IMR-90 (cell line): ENCODE measurements around the gene FARS2. TPM values are rescaled to one million over a fixed set of nuclear protein-coding genes. Genes with fewer than 3 reads are reported as not detected.

Source experiments
- ATAC-seq: fragments of 200-7000 bp; cut with Tn5 transposase; 2 replicates; pipeline ENCODE4 v1.9.1; 2020; ENCODE audit warnings: low read depth, mild to moderate bottlenecking, moderate library complexity
- BruUV-seq: library from RNA; stranded (reverse); fragments of 400-500 nt; replicated peaks from 2 replicates; lab custom pipeline; 2021; lab: Mats Ljungman, UMichigan
- CTCF ChIA-PET: fragments of 300-600 bp; formaldehyde crosslinking; extraction: SDS; loops from one replicate; lab custom pipeline; 2021; ENCODE audit warnings: antibody characterized with exemption; lab: Yijun Ruan, JAX
- POLR2A ChIA-PET: fragments of 300-600 bp; sonication (Branson Sonifier 250); formaldehyde crosslinking; loops from one replicate; lab custom pipeline; 2022; ENCODE audit warnings: antibody characterized with exemption; ENCODE audit not compliant: unreplicated experiment; lab: Charles Lee
- DNase-seq: peaks from one replicate; pipeline ENCODE4 v3.0.0; 2013
- H2AFZ ChIP-seq: replicated peaks from 2 replicates; pipeline ENCODE3; 2013; ENCODE audit warnings: low read length, mild to moderate bottlenecking; ENCODE audit not compliant: poor library complexity
- H2AK5ac ChIP-seq: 2 replicates; pipeline ENCODE4 v1.6.1; 2013; ENCODE audit warnings: low read depth, low read length, inconsistent platforms
- H2AK9ac ChIP-seq: replicated peaks from 2 replicates; pipeline ENCODE3; 2013; ENCODE audit warnings: mild to moderate bottlenecking, low read depth, low read length, moderate library complexity; ENCODE audit not compliant: poor library complexity
- H2BK120ac ChIP-seq: 2 replicates; pipeline ENCODE4 v1.6.1; 2013; ENCODE audit warnings: low read depth, low read length, inconsistent platforms
- H2BK15ac ChIP-seq: 3 replicates; pipeline ENCODE4 v1.6.1; 2013; ENCODE audit warnings: low read depth, low read length, inconsistent platforms
- H2BK20ac ChIP-seq: 2 replicates; pipeline ENCODE4 v1.6.1; 2013; ENCODE audit warnings: low read depth, mild to moderate bottlenecking, inconsistent platforms, low read length, moderate library complexity
- H2BK5ac ChIP-seq: 2 replicates; pipeline ENCODE4 v1.6.1; 2013; ENCODE audit warnings: mild to moderate bottlenecking, low read depth, low read length, inconsistent platforms; ENCODE audit not compliant: poor library complexity, severe bottlenecking
- H3K14ac ChIP-seq: replicated peaks from 2 replicates; pipeline ENCODE4 v1.6.1; 2013; ENCODE audit warnings: low read depth, low read length, inconsistent platforms
- H3K18ac ChIP-seq: 2 replicates; pipeline ENCODE4 v1.6.1; 2013; ENCODE audit warnings: low read depth, low read length, control low read depth
- H3K23ac ChIP-seq: 2 replicates; pipeline ENCODE4 v1.6.1; 2013; ENCODE audit warnings: low read depth, low read length, inconsistent platforms
- H3K27ac ChIP-seq: 2 replicates; pipeline ENCODE4 v1.5.1; 2013; ENCODE audit warnings: mild to moderate bottlenecking, control low read depth, low read length; ENCODE audit not compliant: insufficient read depth
- H3K27me3 ChIP-seq: 2 replicates; pipeline ENCODE4 v1.6.1; 2013; ENCODE audit warnings: low read length; ENCODE audit not compliant: control insufficient read depth, insufficient read depth
- H3K36me3 ChIP-seq: 2 replicates; pipeline ENCODE4 v1.6.1; 2013; ENCODE audit warnings: low read length, mixed read lengths; ENCODE audit not compliant: control insufficient read depth, insufficient read depth
- H3K4ac ChIP-seq: 2 replicates; pipeline ENCODE4 v1.6.1; 2013; ENCODE audit warnings: low read depth, low read length, inconsistent platforms
- H3K4me1 ChIP-seq: 2 replicates; pipeline ENCODE4 v1.6.1; 2013; ENCODE audit warnings: low read length, mixed read lengths; ENCODE audit not compliant: control insufficient read depth, insufficient read depth
- H3K4me2 ChIP-seq: 2 replicates; pipeline ENCODE4 v1.6.1; 2013; ENCODE audit warnings: low read depth, mild to moderate bottlenecking, control low read depth, low read length, moderate library complexity
- H3K4me3 ChIP-seq: 2 replicates; pipeline ENCODE4 v1.5.1; 2013; ENCODE audit warnings: low read depth, mild to moderate bottlenecking, control low read depth, low read length, moderate library complexity; ENCODE audit not compliant: insufficient read depth
- H3K56ac ChIP-seq: 2 replicates; pipeline ENCODE4 v1.6.1; 2013; ENCODE audit warnings: low read length, inconsistent platforms; ENCODE audit not compliant: insufficient read depth; ENCODE audit errors: extremely low read depth
- H3K79me1 ChIP-seq, 2 experiments: 2 replicates each; pipeline ENCODE4 v1.6.1; 2013; ENCODE audit warnings: low read length in 2 of 2, inconsistent platforms in 1 of 2, low read depth in 1 of 2
- H3K9ac ChIP-seq: 2 replicates; pipeline ENCODE4 v1.6.1; 2013; ENCODE audit warnings: low read depth, low read length, control low read depth
- H3K9me1 ChIP-seq: 2 replicates; pipeline ENCODE4 v1.6.1; 2013; ENCODE audit warnings: low read length, inconsistent platforms; ENCODE audit not compliant: insufficient read depth
- H3K9me3 ChIP-seq: 2 replicates; pipeline ENCODE4 v1.6.1; 2013; ENCODE audit warnings: low read length; ENCODE audit not compliant: control insufficient read depth, insufficient read depth
- H4K20me1 ChIP-seq: 2 replicates; pipeline ENCODE4 v1.6.1; 2013; ENCODE audit warnings: low read length, inconsistent platforms; ENCODE audit not compliant: insufficient read depth
- H4K5ac ChIP-seq: 2 replicates; pipeline ENCODE4 v1.6.1; 2013; ENCODE audit warnings: mild to moderate bottlenecking, low read depth, low read length, control low read depth
- H4K8ac ChIP-seq, 2 experiments: 2 replicates each; pipeline ENCODE4 v1.6.1; 2013; ENCODE audit warnings: low read depth in 2 of 2, low read length in 2 of 2, control low read depth in 1 of 2, inconsistent platforms in 1 of 2
- H4K91ac ChIP-seq: 2 replicates; pipeline ENCODE4 v1.6.1; 2013; ENCODE audit warnings: low read depth, low read length, inconsistent platforms; ENCODE audit not compliant: insufficient read depth
- MAFK ChIP-seq: IDR thresholded peaks from 2 replicates; pipeline ENCODE4 v1.6.1; 2012; ENCODE audit warnings: low read depth, low read length, improper control_type of control experiment
- NFE2L2 ChIP-seq: fragments of 150-350 bp; IDR thresholded peaks from 2 replicates; pipeline ENCODE4 v1.6.1; 2016; ENCODE audit warnings: low read depth, mild to moderate bottlenecking, low read length
- RFX5 ChIP-seq: IDR thresholded peaks from 2 replicates; pipeline ENCODE4 v1.8.0; 2012; ENCODE audit warnings: low read depth, mild to moderate bottlenecking, low read length, moderate library complexity
- SMC3 ChIP-seq: fragments of 150-350 bp; IDR thresholded peaks from 2 replicates; pipeline ENCODE4 v1.6.1; 2016; ENCODE audit warnings: low read depth, mild to moderate bottlenecking, antibody characterized with exemption, low read length, moderate library complexity
- WGBS, 2 experiments: methylation state at CpG; one replicate each; pipeline versions ENCODE4 v1.1.5 to v1.1.7; 2013; ENCODE audit warnings: missing lambda C conversion rate in 2 of 2; ENCODE audit not compliant: insufficient read length in 1 of 2; ENCODE audit errors: extremely low coverage in 2 of 2; 5-methylcytosine and 5-hydroxymethylcytosine counted together
- dilution Hi-C: fragments of 300-500 bp; cut with HindIII; formaldehyde crosslinking; loops from one replicate; pipeline ENCODE4 v1.14.3; 2018; ENCODE audit warnings: low sequenced_read_pairs; ENCODE audit not compliant: unreplicated experiment
- in situ Hi-C: fragments of 300-500 bp; cut with MboI; formaldehyde crosslinking; loops from 3 replicates; pipeline ENCODE4 v1.14.3; 2019; ENCODE audit warnings: low sequenced_read_pairs, inconsistent platforms, mixed read lengths
- intact Hi-C: fragments of 100-400 bp; cut with micrococcal nuclease; formaldehyde crosslinking; loops from 2 replicates; pipeline ENCODE4 v1.10.0; 2022
- polyA plus RNA-seq, 3 experiments: library from polyadenylated mRNA; depleted of rRNA; stranded (reverse); fragments of >200 nt; gene quantifications; 2 replicates each; pipeline ENCODE4 v1.2.3, GENCODE V29; 2012; ENCODE audit warnings: low replicate concordance in 1 of 3
- total RNA-seq: library from RNA; depleted of rRNA; stranded (reverse); fragments of >200 nt; gene quantifications from 2 replicates; pipeline ENCODE4 v1.2.3, GENCODE V29; 2012
- TF ChIP-seq, protein P1 (sequence below): conservative IDR thresholded peaks from 2 replicates; pipeline ENCODE4 v1.5.1; 2012; ENCODE audit warnings: mild to moderate bottlenecking, low read depth, low read length, improper control_type of control experiment
- TF ChIP-seq, protein P2 (sequence below): fragments of 150-350 bp; IDR thresholded peaks from 2 replicates; pipeline ENCODE4 v1.6.1; 2017; ENCODE audit warnings: mild to moderate bottlenecking, antibody characterized with exemption, low read length, low read depth

The FARS2 gene
- total and polyA plus RNA-seq, 2 of the 4 experiments (the other 2 are of a cell fraction), result 12.1 to 28.9 TPM

DNA sequence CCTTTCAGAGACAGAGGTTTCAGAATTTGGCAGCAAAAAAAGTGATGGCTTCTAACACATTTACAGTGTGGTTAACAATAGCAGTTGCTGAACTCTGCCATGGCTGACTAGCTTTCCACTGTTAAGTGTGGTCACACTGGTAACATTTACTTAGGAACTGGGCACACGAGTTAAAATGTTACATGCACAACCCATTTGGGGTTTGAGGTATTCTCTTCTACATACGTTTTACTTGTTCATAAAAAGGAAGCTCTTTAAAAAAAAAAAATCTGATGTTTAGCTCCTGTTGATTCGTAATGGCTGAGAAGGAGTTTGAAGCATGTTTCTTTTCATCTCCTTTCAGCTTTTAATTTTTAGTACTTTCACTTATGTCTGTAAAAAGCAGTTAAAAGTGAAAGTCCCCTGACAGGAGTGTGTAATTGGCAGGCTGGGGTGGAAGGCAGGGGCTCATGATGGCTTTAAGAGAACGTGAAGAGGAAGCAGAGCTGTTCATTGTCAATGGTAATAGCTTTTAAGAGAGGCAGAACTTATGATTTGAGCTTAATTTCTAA lies 245.9 kb downstream of the FARS2 start:
- no peak overlapping the region for H3K27ac ChIP-seq
- DNase-seq, result no peak
- intact Hi-C loops, result no loop called here
- H4K5ac ChIP-seq, result no peak overlapping the region
- ChIA-PET POLR2A (interaction anchor here (0.6 kb wide), 1 partner anchor 34 kb away, joined by 5 read pairs; no protein-coding TSS in a partner anchor), CTCF (interaction anchor here (0.8 kb wide), 1 partner anchor 164 kb away, joined by 4 read pairs; no protein-coding TSS in a partner anchor)
- no peak overlapping the region for H2BK5ac ChIP-seq
- no peak for ATAC-seq
- H3K9ac ChIP-seq, result no peak overlapping the region
- H3K79me1 ChIP-seq, result no peaks in the 10 kb centered on the region
- H3K9me3 ChIP-seq, result no peaks in the 10 kb centered on the region
- no TSS peak for BruUV-seq
- H2BK120ac ChIP-seq, result no peak overlapping the region
- WGBS, 2 experiments, result no CpG with 5 or more reads among the region's 4 CpGs
- H3K14ac ChIP-seq, result no peak overlapping the region
- H3K4me1 ChIP-seq, result peaks cover 2% of the 10 kb centered on the region
- H2BK20ac ChIP-seq, result no peak overlapping the region
- H3K23ac ChIP-seq, result no peak overlapping the region
- no peak overlapping the region for H3K18ac ChIP-seq
- dilution Hi-C loops, result no loop called here
- no peak overlapping the region for H3K4me3 ChIP-seq
- H2AK9ac ChIP-seq, result no peak overlapping the region
- H3K56ac ChIP-seq, result no peak overlapping the region
- no peak overlapping the region for H3K4ac ChIP-seq
- H2BK15ac ChIP-seq, result no peak overlapping the region
- H4K20me1 ChIP-seq, result no peaks in the 10 kb centered on the region
- no peak overlapping the region for H3K4me2 ChIP-seq
- no peak for TF ChIP-seq RFX5
- TF ChIP-seq NFE2L2, result no peak
- TF ChIP-seq, protein P1, sequence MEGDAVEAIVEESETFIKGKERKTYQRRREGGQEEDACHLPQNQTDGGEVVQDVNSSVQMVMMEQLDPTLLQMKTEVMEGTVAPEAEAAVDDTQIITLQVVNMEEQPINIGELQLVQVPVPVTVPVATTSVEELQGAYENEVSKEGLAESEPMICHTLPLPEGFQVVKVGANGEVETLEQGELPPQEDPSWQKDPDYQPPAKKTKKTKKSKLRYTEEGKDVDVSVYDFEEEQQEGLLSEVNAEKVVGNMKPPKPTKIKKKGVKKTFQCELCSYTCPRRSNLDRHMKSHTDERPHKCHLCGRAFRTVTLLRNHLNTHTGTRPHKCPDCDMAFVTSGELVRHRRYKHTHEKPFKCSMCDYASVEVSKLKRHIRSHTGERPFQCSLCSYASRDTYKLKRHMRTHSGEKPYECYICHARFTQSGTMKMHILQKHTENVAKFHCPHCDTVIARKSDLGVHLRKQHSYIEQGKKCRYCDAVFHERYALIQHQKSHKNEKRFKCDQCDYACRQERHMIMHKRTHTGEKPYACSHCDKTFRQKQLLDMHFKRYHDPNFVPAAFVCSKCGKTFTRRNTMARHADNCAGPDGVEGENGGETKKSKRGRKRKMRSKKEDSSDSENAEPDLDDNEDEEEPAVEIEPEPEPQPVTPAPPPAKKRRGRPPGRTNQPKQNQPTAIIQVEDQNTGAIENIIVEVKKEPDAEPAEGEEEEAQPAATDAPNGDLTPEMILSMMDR, result no peak
- TF ChIP-seq MAFK, result no peak
- TF ChIP-seq, protein P2, sequence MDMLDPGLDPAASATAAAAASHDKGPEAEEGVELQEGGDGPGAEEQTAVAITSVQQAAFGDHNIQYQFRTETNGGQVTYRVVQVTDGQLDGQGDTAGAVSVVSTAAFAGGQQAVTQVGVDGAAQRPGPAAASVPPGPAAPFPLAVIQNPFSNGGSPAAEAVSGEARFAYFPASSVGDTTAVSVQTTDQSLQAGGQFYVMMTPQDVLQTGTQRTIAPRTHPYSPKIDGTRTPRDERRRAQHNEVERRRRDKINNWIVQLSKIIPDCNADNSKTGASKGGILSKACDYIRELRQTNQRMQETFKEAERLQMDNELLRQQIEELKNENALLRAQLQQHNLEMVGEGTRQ, result no peak
- TF ChIP-seq SMC3, result no peak
- peaks cover 2% of the 10 kb centered on the region; the same call in 1 of the 2 replicates for H3K9me1 ChIP-seq
- H2AFZ ChIP-seq, result no peak overlapping the region
- H3K27me3 ChIP-seq, result no peaks in the 10 kb centered on the region
- H2AK5ac ChIP-seq, result no peak overlapping the region
- in situ Hi-C loops, result no loop called here
- no peaks in the 10 kb centered on the region for H3K36me3 ChIP-seq
- H4K8ac ChIP-seq, result no peak overlapping the region
- no peak overlapping the region for H4K91ac ChIP-seq
